NB4 (cell line): ENCODE measurements around the gene CHST11.

Source experiments
- MAX ChIP-seq: IDR thresholded peaks from 2 replicates; pipeline ENCODE4 v1.6.1; 2011; ENCODE audit warnings: low read depth, low read length
- POLR2A ChIP-seq: IDR thresholded peaks from 2 replicates; pipeline ENCODE4 v1.6.1; 2011; ENCODE audit warnings: mild to moderate bottlenecking; ENCODE audit not compliant: insufficient read length; ENCODE audit errors: extremely low read depth
- TF ChIP-seq, protein P1 (sequence below): IDR thresholded peaks from one replicate; pipeline ENCODE4 v1.5.1; 2012; ENCODE audit warnings: low read depth, low read length

- TF ChIP-seq, protein P1, sequence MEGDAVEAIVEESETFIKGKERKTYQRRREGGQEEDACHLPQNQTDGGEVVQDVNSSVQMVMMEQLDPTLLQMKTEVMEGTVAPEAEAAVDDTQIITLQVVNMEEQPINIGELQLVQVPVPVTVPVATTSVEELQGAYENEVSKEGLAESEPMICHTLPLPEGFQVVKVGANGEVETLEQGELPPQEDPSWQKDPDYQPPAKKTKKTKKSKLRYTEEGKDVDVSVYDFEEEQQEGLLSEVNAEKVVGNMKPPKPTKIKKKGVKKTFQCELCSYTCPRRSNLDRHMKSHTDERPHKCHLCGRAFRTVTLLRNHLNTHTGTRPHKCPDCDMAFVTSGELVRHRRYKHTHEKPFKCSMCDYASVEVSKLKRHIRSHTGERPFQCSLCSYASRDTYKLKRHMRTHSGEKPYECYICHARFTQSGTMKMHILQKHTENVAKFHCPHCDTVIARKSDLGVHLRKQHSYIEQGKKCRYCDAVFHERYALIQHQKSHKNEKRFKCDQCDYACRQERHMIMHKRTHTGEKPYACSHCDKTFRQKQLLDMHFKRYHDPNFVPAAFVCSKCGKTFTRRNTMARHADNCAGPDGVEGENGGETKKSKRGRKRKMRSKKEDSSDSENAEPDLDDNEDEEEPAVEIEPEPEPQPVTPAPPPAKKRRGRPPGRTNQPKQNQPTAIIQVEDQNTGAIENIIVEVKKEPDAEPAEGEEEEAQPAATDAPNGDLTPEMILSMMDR = no peak
- TF ChIP-seq MAX = no peak
- TF ChIP-seq POLR2A = no peak
Measured at GRCh38 chr12:104517880-104518279, 61.1 kb downstream of the CHST11 start.
